Stimulated activated CD4-positive, alpha-beta T cell treated with anti-CD3 and anti-CD28 coated beads, Interleukin-2, amount 100 ng/mL, for 48 hours (primary cell): ENCODE measurements around the gene NGB.
"Not testable (repeated sequence)": the region's sequence is repeated elsewhere in the genome, so short reads cannot be mapped to it uniquely, and the experiment has no call there.

Experiments used
- DNase-seq, 2 donors: peaks; one replicate each; pipeline ENCODE4 v3.0.0-alpha.2; 2020

NGB gene

GRCh38 chr14:77271113-77271710, at the start of gene NGB:
TSS of gene NGB (minus strand) at chr14:77271206. CDS start at chr14:77270937, 269 bp downstream.
- no peak for DNase-seq

- peak; percentile 87 to 88 for DNase-seq
Measured at GRCh38 chr14:77320238-77320935, 49.4 kb upstream of the NGB start, which contains the start of gene POMT2. TSS of gene POMT2 (minus strand) at chr14:77320883. CDS start at chr14:77320681, 202 bp downstream.

GRCh38 chr14:77319422-77319821, 48.4 kb upstream of the NGB start:
- no peak for DNase-seq

GRCh38 chr14:77318756-77319155, 47.8 kb upstream of the NGB start:
- not testable (repeated sequence) for DNase-seq

GRCh38 chr14:77318006-77318553, 47.1 kb upstream of the NGB start:
- DNase-seq, result no peak

GRCh38 chr14:77316872-77317301, 45.9 kb upstream of the NGB start:
- no peak for DNase-seq

GRCh38 chr14:77316195-77316505, 45.1 kb upstream of the NGB start:
- DNase-seq, result no peak

GRCh38 chr14:77314539-77315457, 43.8 kb upstream of the NGB start:
- no peak for DNase-seq

GRCh38 chr14:77314043-77314442, 43.0 kb upstream of the NGB start:
- no peak for DNase-seq

- DNase-seq, result no peak
Measured at GRCh38 chr14:77313371-77313770, 42.4 kb upstream of the NGB start.

GRCh38 chr14:77311217-77311616, 40.2 kb upstream of the NGB start:
- DNase-seq, result no peak

- DNase-seq, result no peak
Measured at GRCh38 chr14:77310026-77310425, 39.0 kb upstream of the NGB start.

GRCh38 chr14:77309131-77309530, 38.1 kb upstream of the NGB start:
- DNase-seq, result no peak

- DNase-seq, result no peak
Measured at GRCh38 chr14:77306851-77307496, 36.0 kb upstream of the NGB start.

GRCh38 chr14:77306416-77306815, 35.4 kb upstream of the NGB start:
- DNase-seq, result no peak

GRCh38 chr14:77305696-77306095, 34.7 kb upstream of the NGB start:
- DNase-seq, result no peak

- peak; percentile 23 for DNase-seq
Measured at GRCh38 chr14:77303417-77304156, 32.6 kb upstream of the NGB start.

- DNase-seq, result peak; percentile 39 to 43
Measured at GRCh38 chr14:77302926-77303325, 31.9 kb upstream of the NGB start.

GRCh38 chr14:77301103-77301502, 30.1 kb upstream of the NGB start:
- peak; percentile 52 to 66 for DNase-seq

GRCh38 chr14:77299771-77300170, 28.8 kb upstream of the NGB start:
- DNase-seq, result no peak

- DNase-seq, result no peak
Measured at GRCh38 chr14:77296906-77297305, 25.9 kb upstream of the NGB start.

- DNase-seq, result no peak
Measured at GRCh38 chr14:77296155-77296554, 25.1 kb upstream of the NGB start.
